ENCODE results near the gene IRF2BPL. TPM values are rescaled to one million over a fixed set of nuclear protein-coding genes. Genes with fewer than 3 reads are reported as not detected.

The IRF2BPL gene
- total RNA-seq, 1 experiment from 2014 or later: 74.6 TPM

DNA sequence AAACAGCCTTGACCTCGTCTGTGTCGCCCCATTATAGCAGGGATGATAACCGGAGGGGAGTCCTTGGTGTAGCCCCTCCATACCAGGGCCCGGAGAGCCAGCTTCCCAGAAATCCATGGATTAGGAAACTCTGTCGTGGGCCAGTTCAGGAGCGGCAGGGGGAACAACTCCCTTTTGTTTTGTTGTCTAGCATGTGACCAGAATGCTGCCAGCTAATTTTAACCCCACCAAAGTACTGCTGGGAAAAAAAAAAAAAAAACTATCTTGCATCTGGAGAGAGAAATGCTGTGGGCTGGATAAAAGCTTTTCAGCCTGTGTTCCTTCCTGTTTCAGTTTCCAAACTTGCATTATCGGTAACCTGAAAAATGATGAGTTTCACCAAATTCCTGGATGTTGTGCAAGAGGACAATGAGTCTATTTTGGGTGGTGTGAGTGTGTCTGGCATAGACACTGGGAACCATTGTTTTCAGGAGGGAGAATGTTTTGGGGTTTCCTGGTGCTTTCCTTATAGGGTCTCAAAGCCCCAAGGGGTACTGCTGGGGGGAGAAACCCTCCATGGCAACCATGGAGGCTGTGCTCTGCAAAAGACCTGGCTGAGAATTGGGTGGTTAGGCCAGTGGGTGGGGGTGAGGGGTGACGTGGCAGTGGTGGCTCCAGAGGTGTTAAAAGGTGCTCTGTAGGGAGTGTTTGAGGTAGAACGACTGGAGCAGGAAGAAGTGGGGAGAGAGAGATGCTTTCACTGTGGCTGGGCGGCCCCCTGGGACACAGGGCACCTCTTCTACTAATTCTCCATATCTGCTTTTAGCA, 14.9 kb upstream of the IRF2BPL start:
- intact Hi-C loops (cut with micrococcal nuclease): loop anchor here (5.0 kb wide), 1 partner anchor 86 kb away; no protein-coding TSS in a partner anchor
- H3K9me3 ChIP-seq (ENCODE audit: control insufficient read depth in 1 of 2, insufficient read depth in 1 of 2, low read depth in 1 of 2, low read length in 2 of 2): no peaks in the 10 kb centered on the region
- RAD21 ChIA-PET (ENCODE audit: low non-redundant PET in 1 of 2, low total read pairs in 2 of 2, uncharacterized antibody in 2 of 2, unreplicated experiment in 2 of 2): interaction anchor here in 1 of 2 experiments (0.5 to 0.9 kb wide), 2 partner anchors 9 to 94 kb away, joined by 3 to 4 read pairs; no protein-coding TSS in a partner anchor
- TSS peak; percentile 52 for BruUV-seq (replicated peaks)
- H3K4me2 ChIP-seq (ENCODE audit: low read length): peak overlapping the region; percentile 72
- ATAC-seq (peak; percentile 18; the same call in 1 of the 2 replicates), DNase-seq (ENCODE audit: low read depth, low spot score) (no peak)
- peaks cover 95 to 99% of the 10 kb centered on the region in 2 experiments for H3K4me1 ChIP-seq (ENCODE audit: control insufficient read depth in 1 of 2, insufficient read depth in 2 of 2, low read length in 2 of 2)
- no peaks in the 10 kb centered on the region for H3K27me3 ChIP-seq (ENCODE audit: insufficient read depth, low read length)
- CTCF ChIA-PET: interaction anchor here (1.1 to 2.0 kb wide), 3 partner anchors 14 to 131 kb away, joined by 4 to 8 read pairs (median 5); no protein-coding TSS in a partner anchor
- peak overlapping the region; percentile 87 for H3K27ac ChIP-seq (ENCODE audit: low read depth, low read length)
- H3K9me2 ChIP-seq (ENCODE audit: insufficient read depth): no peaks in the 10 kb centered on the region
- peak overlapping the region; percentile 42 for H3K9ac ChIP-seq (ENCODE audit: low read length)
- no peaks in the 10 kb centered on the region for H3K36me3 ChIP-seq (ENCODE audit: control insufficient read depth in 1 of 2, insufficient read depth in 2 of 2, low read length in 2 of 2)
- H3K79me2 ChIP-seq (ENCODE audit: insufficient read depth, low read length): no peaks in the 10 kb centered on the region
- POLR2A ChIA-PET: interaction anchor here (1.1 to 1.5 kb wide), 3 partner anchors 8 to 90 kb away, joined by 3 to 4 read pairs (median 3); no protein-coding TSS in a partner anchor
- peak overlapping the region in 1 of 2 experiments; percentile 22; a peak in 1 of 4 replicates for H3K4me3 ChIP-seq (replicated peaks in 1 of 2; ENCODE audit: low read depth in 1 of 2, low read length in 2 of 2)
- TF ChIP-seq CEBPB (IDR thresholded peaks at IDR 0.05; ENCODE audit: low read depth): no peak
- no peak for TF ChIP-seq ELF1 (IDR thresholded peaks at IDR 0.05; ENCODE audit: borderline replicate concordance, low read depth)
- TF ChIP-seq CBX3 (IDR thresholded peaks at IDR 0.05; ENCODE audit: low read depth): no peak
- no peaks in the 10 kb centered on the region for H4K20me1 ChIP-seq (ENCODE audit: insufficient read depth)
- peak overlapping the region; percentile 90 for H2AFZ ChIP-seq (ENCODE audit: low read depth, low read length, poor library complexity, severe bottlenecking)

DNA sequence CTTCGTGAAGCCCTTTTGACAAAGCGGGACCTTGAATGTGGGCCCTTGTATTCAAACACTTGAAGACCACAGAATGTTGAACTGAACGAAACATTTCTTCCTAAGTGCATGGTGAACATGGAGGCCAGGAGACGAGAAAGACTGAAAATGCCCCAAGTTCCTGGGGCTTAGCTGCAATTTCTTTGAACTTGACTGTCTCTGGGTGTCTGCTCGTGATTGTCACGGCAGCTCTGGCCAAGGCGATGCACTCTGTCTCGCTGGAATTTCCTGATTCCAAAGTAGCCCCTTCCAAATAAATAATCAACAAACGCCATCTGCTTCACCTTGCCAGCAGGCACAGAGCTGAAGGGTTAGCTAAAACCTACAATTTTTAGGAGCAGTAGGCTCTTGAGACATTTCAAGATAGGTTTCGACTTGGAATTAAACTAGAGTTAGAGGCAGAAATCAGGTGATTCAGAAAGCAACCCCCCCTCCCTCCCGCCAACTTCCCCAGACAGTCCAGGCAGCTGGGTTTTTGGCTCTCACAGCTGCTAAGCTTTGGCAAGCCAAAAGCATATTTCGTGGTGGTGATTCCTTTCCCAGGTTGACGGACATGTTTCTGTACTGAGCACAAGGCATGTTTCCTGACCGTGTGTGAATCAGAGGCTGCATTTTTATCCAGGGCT, 13.5 kb upstream of the IRF2BPL start:
- POLR2A ChIA-PET: interaction anchor here (0.6 to 1.5 kb wide), 5 partner anchors 9 to 123 kb away, joined by 3 to 4 read pairs (median 3); no protein-coding TSS in a partner anchor

More for the DNA sequence above, 13.5 kb upstream of the IRF2BPL start:
- ATAC-seq (no peak), DNase-seq (ENCODE audit: low read depth, low spot score) (no peak)
- CTCF ChIA-PET: interaction anchor here (1.1 to 2.0 kb wide), 2 partner anchors 12 to 129 kb away, joined by 5 to 8 read pairs; no protein-coding TSS in a partner anchor
- RAD21 ChIA-PET (ENCODE audit: low non-redundant PET in 1 of 2, low total read pairs in 2 of 2, uncharacterized antibody in 2 of 2, unreplicated experiment in 2 of 2): no interaction called here
- H3K9me3 ChIP-seq (ENCODE audit: control insufficient read depth in 1 of 2, insufficient read depth in 1 of 2, low read depth in 1 of 2, low read length in 2 of 2): no peaks in the 10 kb centered on the region
- no peaks in the 10 kb centered on the region for H3K79me2 ChIP-seq (ENCODE audit: insufficient read depth, low read length)
- peak overlapping the region; percentile 87 for H3K27ac ChIP-seq (ENCODE audit: low read depth, low read length)
- BruUV-seq (replicated peaks): no TSS peak
- H4K20me1 ChIP-seq (ENCODE audit: insufficient read depth): no peaks in the 10 kb centered on the region
- H3K4me2 ChIP-seq (ENCODE audit: low read length): no peak overlapping the region; the same call in 1 of the 2 replicates
- no peaks in the 10 kb centered on the region for H3K27me3 ChIP-seq (ENCODE audit: insufficient read depth, low read length)
- intact Hi-C loops (cut with micrococcal nuclease): loop anchor here (5.0 kb wide), 1 partner anchor 85 kb away; no protein-coding TSS in a partner anchor
- H3K4me3 ChIP-seq (replicated peaks in 1 of 2; ENCODE audit: low read depth in 1 of 2, low read length in 2 of 2): no peak overlapping the region
- no peak for TF ChIP-seq ELF1 (IDR thresholded peaks at IDR 0.05; ENCODE audit: borderline replicate concordance, low read depth)
- no peak for TF ChIP-seq SIN3A (IDR thresholded peaks at IDR 0.05; ENCODE audit: low read depth)
- peak; percentile 19; the same call in 1 of the 2 replicates for TF ChIP-seq ZFX (IDR thresholded peaks at IDR 0.05)
- no peak for TF ChIP-seq RAD21 (IDR thresholded peaks at IDR 0.05; ENCODE audit: low read depth)
- H3K9me2 ChIP-seq (ENCODE audit: insufficient read depth): no peaks in the 10 kb centered on the region
- no peak overlapping the region for H3K9ac ChIP-seq (ENCODE audit: low read length)
- H3K4me1 ChIP-seq (ENCODE audit: control insufficient read depth in 1 of 2, insufficient read depth in 2 of 2, low read length in 2 of 2): peaks cover 87 to 90% of the 10 kb centered on the region in 2 experiments
- H2AFZ ChIP-seq (ENCODE audit: low read depth, low read length, poor library complexity, severe bottlenecking): peak overlapping the region; percentile 86
- no peaks in the 10 kb centered on the region for H3K36me3 ChIP-seq (ENCODE audit: control insufficient read depth in 1 of 2, insufficient read depth in 2 of 2, low read length in 2 of 2)
